ENCODE data around the gene PLA2G2F. TPM values are rescaled to one million over a fixed set of nuclear protein-coding genes. Genes with fewer than 3 reads are reported as not detected.
A peak's percentile ranks its signal among the peaks of the same experiment; 100 is the strongest.

PLA2G2F gene
- total and polyA plus RNA-seq, 9 of the 15 experiments (the other 6 are each of a cell fraction or from before 2014, with no cell fraction given), result not detected

GRCh38 chr1:20188455-20188817, 49.3 kb downstream of the PLA2G2F start:
- Histone ChIP-seq H3K9me3 (replicated peaks; ENCODE audit: control insufficient read depth, insufficient read depth, low read depth, low read length) (no peaks in the 10 kb centered on the region), H3K4me2 (ENCODE audit: insufficient read depth, low read length) (peak overlapping the region; percentile 87), H3K79me2 (ENCODE audit: control insufficient read depth, insufficient read depth, low read length) (peaks cover 46% of the 10 kb centered on the region), H3K27me3 (ENCODE audit: control insufficient read depth in 2 of 2, insufficient read depth in 2 of 2, low read length in 2 of 2) (no peaks in the 10 kb centered on the region), H3K36me3 (ENCODE audit: control insufficient read depth, insufficient read depth, low read length) (peaks cover 30% of the 10 kb centered on the region; the same call in 2 of the 3 replicates), H3K9ac (ENCODE audit: insufficient read depth in 1 of 2, low read depth in 2 of 2, low read length in 2 of 2) (peak overlapping the region; percentile 64 to 89; a peak in 3 of 4 replicates), H3K27ac (ENCODE audit: extremely low read depth, low read depth, low read length) (peak overlapping the region; percentile 95), H4K20me1 (replicated peaks; ENCODE audit: control insufficient read depth, insufficient read depth, low read length) (no peaks in the 10 kb centered on the region), H3K9me1 (ENCODE audit: control insufficient read depth, insufficient read depth, low read length) (no peaks in the 10 kb centered on the region), H2AFZ (ENCODE audit: low read depth, low read length) (peak overlapping the region; percentile 6; the same call in 1 of the 2 replicates), H3K4me1 (replicated peaks in 1 of 2; ENCODE audit: control insufficient read depth in 2 of 2, insufficient read depth in 2 of 2, low read length in 2 of 2) (peaks cover 66 to 78% of the 10 kb centered on the region in 2 experiments), H3K4me3 (peak overlapping the region; percentile 74; the same call in 1 of the 2 replicates)
- 1% methylated on average over 4 of the region's 4 CpGs for WGBS (ENCODE audit: insufficient coverage, low coverage, missing lambda C conversion rate)
- POLR2A ChIA-PET, result interaction anchor here (0.6 to 2.2 kb wide), 7 partner anchors 9 to 36 kb away, joined by 3 to 15 read pairs (median 4); no protein-coding TSS in a partner anchor
- intact Hi-C loops (cut with micrococcal nuclease), result no loop called here
- BruUV-seq (replicated peaks), result no TSS peak
- CTCF ChIA-PET (ENCODE audit: low intra/inter-chr PET ratio), result interaction anchor here (0.6 kb wide), 1 partner anchor 1185 kb away, joined by 3 read pairs; no protein-coding TSS in a partner anchor
- in situ Hi-C loops (cut with MboI), result no loop called here
- ATAC-seq (no peak), FAIRE-seq (peak; percentile 35), DNase-seq (ENCODE audit: extremely low read depth in 1 of 4, low spot score in 3 of 4) (peak in 2 of 4 experiments; percentile 38 to 57)
- TF ChIP-seq ETV1 (tag; conservative IDR thresholded peaks at IDR 0.05; ENCODE audit: low read depth), result peak; percentile 74
- TF ChIP-seq DEAF1 (CRISPR knock-in tag; IDR thresholded peaks at IDR 0.05), result 0 out of 2 replicates have a peak, but pooled peaks have one; percentile 24
- peak; percentile 52; the same call in 1 of the 2 replicates for TF ChIP-seq ZNF239 (CRISPR knock-in tag; IDR thresholded peaks at IDR 0.05)
- TF ChIP-seq SMARCB1 (IDR thresholded peaks at IDR 0.05; ENCODE audit: insufficient read length, low read depth), result no peak
- TF ChIP-seq JUND (IDR thresholded peaks at IDR 0.05; ENCODE audit: borderline replicate concordance, low read depth, low read length), result no peak
- TF ChIP-seq JUND (tag; IDR thresholded peaks at IDR 0.05; ENCODE audit: borderline replicate concordance, low read depth, low read length), result peak; percentile 16; the same call in 1 of the 3 replicates
- 0 out of 4 replicates have a peak, but pooled peaks of 1 of the 2 experiments have one; percentile 31 for TF ChIP-seq MNT (conservative IDR thresholded peaks at IDR 0.05)

All from K562 (cell line).